HG03571 (cell line): ENCODE results near the gene RBM43.
"Not testable (repeated sequence)": the region's sequence is repeated elsewhere in the genome, so short reads cannot be mapped to it uniquely, and the experiment has no call there.

ENCODE experiments used
- ATAC-seq: cut with Tn5 transposase; IDR thresholded peaks from one replicate; pipeline ENCODE4 v1.9.1; 2021; ENCODE audit not compliant: unreplicated experiment

RBM43 gene

GRCh38 chr2:151269798-151270568 is 8.3 kb upstream of the RBM43 start:
- no peak for ATAC-seq

GRCh38 chr2:151268085-151268484 is 6.4 kb upstream of the RBM43 start:
- no peak for ATAC-seq

GRCh38 chr2:151267537-151267936 is 5.9 kb upstream of the RBM43 start:
- no peak for ATAC-seq

GRCh38 chr2:151265991-151266390 is 4.3 kb upstream of the RBM43 start:
- ATAC-seq = no peak

- ATAC-seq = no peak
Observed at GRCh38 chr2:151264157-151264825, 2.6 kb upstream of the RBM43 start.

- no peak for ATAC-seq
Observed at GRCh38 chr2:151262629-151263028, 966 bp upstream of the RBM43 start.

- ATAC-seq = no peak
Observed at GRCh38 chr2:151261977-151262291, 271 bp upstream of the RBM43 start.

- peak; percentile 8 for ATAC-seq
Observed at GRCh38 chr2:151260573-151261230, 961 bp downstream of the RBM43 start.

- ATAC-seq = no peak
Observed at GRCh38 chr2:151258121-151258520, 3.5 kb downstream of the RBM43 start.

GRCh38 chr2:151252646-151253045 is 9.0 kb downstream of the RBM43 start:
- no peak for ATAC-seq

- no peak for ATAC-seq
Observed at GRCh38 chr2:151251012-151251411, 10.7 kb downstream of the RBM43 start.

- no peak for ATAC-seq
Observed at GRCh38 chr2:151247432-151247831, 14.2 kb downstream of the RBM43 start.

- no peak for ATAC-seq
Observed at GRCh38 chr2:151246152-151246551, 15.5 kb downstream of the RBM43 start.

- no peak for ATAC-seq
Observed at GRCh38 chr2:151243468-151243867, 18.2 kb downstream of the RBM43 start.

GRCh38 chr2:151241224-151241623 is 20.4 kb downstream of the RBM43 start:
- no peak for ATAC-seq

GRCh38 chr2:151240433-151240832 is 21.2 kb downstream of the RBM43 start:
- ATAC-seq = no peak

- ATAC-seq = no peak
Observed at GRCh38 chr2:151239624-151240023, 22.0 kb downstream of the RBM43 start.

- ATAC-seq = peak; percentile 89
Observed at GRCh38 chr2:151238527-151239487, 22.9 kb downstream of the RBM43 start.

GRCh38 chr2:151237422-151238025 is 24.1 kb downstream of the RBM43 start:
- ATAC-seq = no peak

- not testable (repeated sequence) for ATAC-seq
Observed at GRCh38 chr2:151233760-151234159, 27.9 kb downstream of the RBM43 start.

GRCh38 chr2:151233288-151233687 is 28.4 kb downstream of the RBM43 start:
- ATAC-seq = not testable (repeated sequence)
